Esophagus squamous epithelium (tissue), 5 donors: ENCODE measurements around the gene IST1. TPM values are rescaled to one million over a fixed set of nuclear protein-coding genes. Genes with fewer than 3 reads are reported as not detected.

Experiments used
- DNase-seq: peaks from one replicate; lab custom pipeline; 2025; lab: John Stamatoyannopoulos, UW
- H3K27ac ChIP-seq, 4 donors: fragments of 200-600 bp; sonication (generic); one replicate each; pipeline ENCODE4 v1.5.1; 2016 to 2019; ENCODE audit warnings: mild to moderate bottlenecking in 1 of 4
- H3K27me3 ChIP-seq, 4 donors: fragments of 200-600 bp; sonication (generic); 1 replicate in 3 of 4; 2 replicates in 1 of 4; pipeline versions ENCODE4 v1.5.1 to v1.6.0; 2017 to 2021; ENCODE audit warnings: antibody characterized with exemption in 1 of 4
- H3K36me3 ChIP-seq, 3 donors: fragments of 200-600 bp; sonication (generic); one replicate each; pipeline ENCODE4 v1.5.1; 2016 to 2019
- H3K4me1 ChIP-seq, 3 donors: fragments of 200-600 bp; sonication (generic); one replicate each; pipeline ENCODE4 v1.5.1; 2017 to 2019
- H3K4me3 ChIP-seq, 4 donors: fragments of 200-600 bp; sonication (generic); 1 replicate in 3 of 4; 2 replicates in 1 of 4; pipeline ENCODE4 v1.5.1; 2016 to 2019; ENCODE audit warnings: mild to moderate bottlenecking in 2 of 4, moderate library complexity in 1 of 4
- H3K9me3 ChIP-seq, 3 donors: fragments of 200-600 bp; sonication (generic); one replicate each; pipeline ENCODE4 v1.5.1; 2016 to 2019
- POLR2A ChIP-seq, 4 donors: fragments of 450-650 bp; IDR thresholded peaks; one replicate each; pipeline ENCODE4 v1.6.1; 2017; ENCODE audit warnings: antibody characterized with exemption in 4 of 4, mild to moderate bottlenecking in 4 of 4, moderate library complexity in 3 of 4
- WGBS, 2 donors: methylation state at CpG; one replicate each; pipeline ENCODE4 v1.1.5; 2018; 5-methylcytosine and 5-hydroxymethylcytosine counted together
- intact Hi-C: fragments of 100-400 bp; cut with DNase I; formaldehyde crosslinking; loops from one replicate; pipeline ENCODE4 v1.15.0; 2022
- total RNA-seq, 4 donors: library from RNA; depleted of rRNA; stranded (reverse); fragments of >200 nt; gene quantifications; one replicate each; pipeline ENCODE4 v1.1.0, GENCODE V29; 2016
- TF ChIP-seq, protein P1 (sequence below), 6 experiments: fragments of 450-650 bp in 4 of 6; fragments of 200-600 bp in 2 of 6; sonication (generic) in 2 of 6; IDR thresholded peaks; one replicate each; pipeline ENCODE4 v1.5.1; 2016 to 2019; ENCODE audit warnings: antibody characterized with exemption in 6 of 6, mild to moderate bottlenecking in 4 of 6, moderate library complexity in 4 of 6
- donor health status: DM: yes; HTN: yes; CAD: no.

IST1 gene
- total RNA-seq, 4 donors from 2014 or later = 115 to 172 (median 153) TPM

DNA sequence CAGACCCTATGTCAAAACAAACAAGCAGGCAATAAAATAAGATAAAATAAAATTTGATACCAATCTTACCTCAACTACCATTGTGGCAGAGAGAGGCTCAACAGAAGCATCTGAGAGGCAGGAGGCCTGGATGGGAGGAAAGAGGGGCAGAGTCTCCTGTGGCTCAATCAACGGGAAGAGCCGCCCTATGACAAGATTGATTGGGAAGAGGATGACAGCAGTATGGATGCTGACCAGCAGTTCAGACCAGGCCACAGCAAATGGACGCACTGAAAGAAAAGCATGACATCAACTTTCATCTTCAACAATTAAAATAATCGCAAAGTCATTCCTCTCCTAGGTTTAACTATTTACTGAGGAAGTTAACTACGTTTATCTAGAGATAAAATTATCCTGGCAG lies 57.5 kb downstream of the IST1 start:
- Histone ChIP-seq H3K27ac (no peak overlapping the region), H3K4me3 (no peak overlapping the region), H3K9me3 (no peaks in the 10 kb centered on the region), H3K36me3 (no peaks in the 10 kb centered on the region), H3K4me1 (no peaks in the 10 kb centered on the region), H3K27me3 (no peaks in the 10 kb centered on the region)
- 53 to 54% methylated on average over 5 of the region's 5 CpGs for WGBS, 2 donors
- TF ChIP-seq, protein P1, sequence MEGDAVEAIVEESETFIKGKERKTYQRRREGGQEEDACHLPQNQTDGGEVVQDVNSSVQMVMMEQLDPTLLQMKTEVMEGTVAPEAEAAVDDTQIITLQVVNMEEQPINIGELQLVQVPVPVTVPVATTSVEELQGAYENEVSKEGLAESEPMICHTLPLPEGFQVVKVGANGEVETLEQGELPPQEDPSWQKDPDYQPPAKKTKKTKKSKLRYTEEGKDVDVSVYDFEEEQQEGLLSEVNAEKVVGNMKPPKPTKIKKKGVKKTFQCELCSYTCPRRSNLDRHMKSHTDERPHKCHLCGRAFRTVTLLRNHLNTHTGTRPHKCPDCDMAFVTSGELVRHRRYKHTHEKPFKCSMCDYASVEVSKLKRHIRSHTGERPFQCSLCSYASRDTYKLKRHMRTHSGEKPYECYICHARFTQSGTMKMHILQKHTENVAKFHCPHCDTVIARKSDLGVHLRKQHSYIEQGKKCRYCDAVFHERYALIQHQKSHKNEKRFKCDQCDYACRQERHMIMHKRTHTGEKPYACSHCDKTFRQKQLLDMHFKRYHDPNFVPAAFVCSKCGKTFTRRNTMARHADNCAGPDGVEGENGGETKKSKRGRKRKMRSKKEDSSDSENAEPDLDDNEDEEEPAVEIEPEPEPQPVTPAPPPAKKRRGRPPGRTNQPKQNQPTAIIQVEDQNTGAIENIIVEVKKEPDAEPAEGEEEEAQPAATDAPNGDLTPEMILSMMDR (IDR thresholded peaks at IDR 0.05) = no peak
- TF ChIP-seq POLR2A (IDR thresholded peaks at IDR 0.05) = no peak
- no peak for DNase-seq
- intact Hi-C loops = no loop called here

DNA sequence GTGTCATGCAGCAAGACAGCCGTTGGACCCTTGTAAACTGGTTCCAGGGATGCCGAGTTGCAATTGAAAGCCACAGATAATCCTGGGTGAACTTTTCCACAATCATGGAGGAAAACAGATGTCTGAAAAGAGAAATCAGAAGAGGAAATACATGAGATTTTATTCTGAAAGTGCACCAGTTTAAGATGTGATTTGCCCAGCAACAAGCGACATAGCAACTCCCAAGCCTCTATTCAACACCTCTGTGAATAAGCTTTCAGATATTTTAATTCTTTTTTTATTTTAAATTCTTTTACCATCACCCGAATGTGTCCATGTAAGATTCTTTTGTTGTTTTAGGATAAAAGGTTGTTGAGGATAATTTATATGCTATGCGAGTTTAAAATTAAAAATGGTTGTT lies 58.8 kb downstream of the IST1 start:
- H3K4me1 ChIP-seq = no peaks in the 10 kb centered on the region
- intact Hi-C loops = no loop called here
- 58 to 78% methylated on average over 5 of the region's 5 CpGs for WGBS, 2 donors
- DNase-seq = no peak
- TF ChIP-seq POLR2A (IDR thresholded peaks at IDR 0.05) = no peak
- TF ChIP-seq, protein P1 (IDR thresholded peaks at IDR 0.05) = no peak
- no peaks in the 10 kb centered on the region for H3K36me3 ChIP-seq
- H3K27ac ChIP-seq = no peak overlapping the region
- H3K9me3 ChIP-seq = no peaks in the 10 kb centered on the region
- no peaks in the 10 kb centered on the region for H3K27me3 ChIP-seq
- no peak overlapping the region for H3K4me3 ChIP-seq

DNA sequence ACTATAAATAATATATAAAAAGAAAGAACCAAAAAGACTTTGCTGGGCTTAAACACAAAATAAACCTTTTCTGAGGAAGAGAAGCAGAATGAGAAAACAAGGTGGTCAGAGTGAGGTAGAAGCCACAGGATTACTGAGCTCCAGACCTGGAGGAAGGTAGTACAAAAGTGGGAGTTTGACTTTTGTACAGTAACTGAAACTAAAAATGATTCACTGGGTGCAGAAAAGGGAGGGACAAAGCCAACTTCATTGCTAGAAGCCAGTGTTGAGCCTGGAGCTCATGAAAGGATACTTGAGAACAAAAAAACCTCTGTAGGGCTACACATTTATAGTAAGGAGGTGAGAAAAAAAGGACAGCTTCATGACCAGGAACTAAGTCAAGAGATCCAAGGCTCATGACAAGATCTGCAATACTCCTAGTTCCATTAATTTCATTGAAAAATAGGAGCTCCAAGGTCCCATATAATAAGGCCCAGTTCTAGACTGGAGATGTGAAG lies 59.4 kb downstream of the IST1 start:
- no peaks in the 10 kb centered on the region for H3K9me3 ChIP-seq
- TF ChIP-seq, protein P1 (IDR thresholded peaks at IDR 0.05) = no peak
- no peak for TF ChIP-seq POLR2A (IDR thresholded peaks at IDR 0.05)
- DNase-seq = no peak
- H3K36me3 ChIP-seq = no peaks in the 10 kb centered on the region
- intact Hi-C loops = no loop called here
- H3K4me1 ChIP-seq = no peaks in the 10 kb centered on the region
- H3K4me3 ChIP-seq = no peak overlapping the region
- no peak overlapping the region for H3K27ac ChIP-seq
- no peaks in the 10 kb centered on the region for H3K27me3 ChIP-seq

DNA sequence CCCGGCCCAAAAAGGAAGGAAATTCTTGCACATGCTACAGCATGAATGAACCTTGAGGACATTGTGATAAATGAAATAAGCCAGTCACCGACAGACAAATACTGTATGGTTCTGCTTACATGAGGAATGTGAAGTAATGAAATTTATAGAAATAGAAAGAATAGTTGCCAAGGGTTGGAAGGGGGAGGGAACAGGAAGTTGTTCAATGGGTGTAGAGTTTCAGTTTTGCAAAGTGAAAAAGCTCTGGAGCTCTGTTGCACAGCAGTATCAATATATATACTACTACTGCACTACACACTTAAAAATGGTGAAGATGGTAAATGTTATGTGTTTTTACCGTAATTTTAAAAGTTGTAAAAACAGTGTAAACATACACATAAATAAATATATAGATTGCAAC lies 61.2 kb downstream of the IST1 start:
- H3K4me3 ChIP-seq = no peak overlapping the region
- TF ChIP-seq, protein P1 (IDR thresholded peaks at IDR 0.05) = no peak
- TF ChIP-seq POLR2A (IDR thresholded peaks at IDR 0.05) = no peak
- H3K9me3 ChIP-seq = no peaks in the 10 kb centered on the region
- H3K36me3 ChIP-seq = no peaks in the 10 kb centered on the region
- DNase-seq = no peak
- H3K27ac ChIP-seq = no peak overlapping the region
- H3K27me3 ChIP-seq = no peaks in the 10 kb centered on the region
- intact Hi-C loops = no loop called here
- H3K4me1 ChIP-seq = no peaks in the 10 kb centered on the region
- 47 to 49% methylated on average over 2 to 3 of the region's 3 CpGs for WGBS, 2 donors

DNA sequence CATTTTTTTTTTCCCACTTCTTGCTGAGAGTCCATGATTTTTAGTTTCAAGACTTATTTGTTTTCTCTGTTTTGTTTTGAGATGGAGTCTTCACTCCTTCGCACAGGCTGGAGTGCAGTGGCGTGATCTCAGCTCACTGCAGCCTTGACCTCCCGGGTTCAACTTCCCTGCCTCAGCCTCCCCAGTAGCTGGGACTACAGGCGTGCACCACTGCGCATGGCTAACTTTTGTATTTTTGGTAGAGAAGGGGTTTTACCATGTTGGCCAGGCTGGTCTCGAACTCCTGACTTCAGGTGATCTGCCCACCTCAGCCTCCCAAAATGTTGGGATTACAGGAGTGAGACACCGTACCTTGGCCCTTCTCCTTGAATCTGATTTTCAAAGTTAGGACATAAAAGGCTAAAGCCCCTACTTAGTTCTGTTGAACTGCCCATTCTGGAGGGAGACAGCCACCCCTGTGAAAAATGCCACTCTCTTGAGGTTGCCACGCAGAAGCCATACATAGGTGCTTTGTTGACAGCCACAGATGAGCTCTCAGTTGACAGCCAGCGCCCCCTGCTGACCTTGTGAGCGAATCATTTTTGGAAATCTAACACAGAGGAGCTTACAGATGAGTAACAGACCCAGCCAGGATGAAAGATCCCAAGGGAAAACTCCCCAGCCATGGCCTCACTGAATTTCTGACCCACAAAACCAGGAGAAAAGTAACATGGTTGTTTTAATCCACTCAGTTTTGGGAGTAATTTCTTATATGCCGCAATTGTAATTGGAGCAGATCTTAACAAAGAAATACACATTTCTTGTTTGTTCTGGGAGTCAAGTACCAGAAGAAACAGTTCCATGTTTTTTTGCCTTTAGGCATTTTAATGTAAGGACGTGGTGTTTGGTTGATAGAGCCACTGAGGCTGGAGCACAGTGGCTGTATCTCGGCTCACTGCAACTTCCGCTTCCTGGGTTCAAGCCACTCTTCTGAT lies 66.0 kb downstream of the IST1 start:
- H3K27me3 ChIP-seq = no peaks in the 10 kb centered on the region
- H3K27ac ChIP-seq = no peak overlapping the region
- H3K4me1 ChIP-seq = no peaks in the 10 kb centered on the region
- DNase-seq = peak; percentile 15
- intact Hi-C loops = no loop called here
- TF ChIP-seq, protein P1 (IDR thresholded peaks at IDR 0.05) = peak; percentile 60 to 75 (median 70)
- no peak for TF ChIP-seq POLR2A (IDR thresholded peaks at IDR 0.05)
- H3K36me3 ChIP-seq = no peaks in the 10 kb centered on the region
- H3K9me3 ChIP-seq = no peaks in the 10 kb centered on the region
- 62 to 68% methylated on average over 11 of the region's 14 CpGs for WGBS, 2 donors
- no peak overlapping the region for H3K4me3 ChIP-seq
